ENCODE results near the gene MEF2A.

GRCh38 chr15:99716540-99717095 lies 150.8 kb downstream of the MEF2A start:
- no peak for TF ChIP-seq EZH2phosphoT487 (IDR thresholded peaks at IDR 0.05; ENCODE audit: low read length)
- TF ChIP-seq CTCF (IDR thresholded peaks at IDR 0.05; ENCODE audit: low read length), result no peak
